ENCODE results near the gene PPM1H.

DNA sequence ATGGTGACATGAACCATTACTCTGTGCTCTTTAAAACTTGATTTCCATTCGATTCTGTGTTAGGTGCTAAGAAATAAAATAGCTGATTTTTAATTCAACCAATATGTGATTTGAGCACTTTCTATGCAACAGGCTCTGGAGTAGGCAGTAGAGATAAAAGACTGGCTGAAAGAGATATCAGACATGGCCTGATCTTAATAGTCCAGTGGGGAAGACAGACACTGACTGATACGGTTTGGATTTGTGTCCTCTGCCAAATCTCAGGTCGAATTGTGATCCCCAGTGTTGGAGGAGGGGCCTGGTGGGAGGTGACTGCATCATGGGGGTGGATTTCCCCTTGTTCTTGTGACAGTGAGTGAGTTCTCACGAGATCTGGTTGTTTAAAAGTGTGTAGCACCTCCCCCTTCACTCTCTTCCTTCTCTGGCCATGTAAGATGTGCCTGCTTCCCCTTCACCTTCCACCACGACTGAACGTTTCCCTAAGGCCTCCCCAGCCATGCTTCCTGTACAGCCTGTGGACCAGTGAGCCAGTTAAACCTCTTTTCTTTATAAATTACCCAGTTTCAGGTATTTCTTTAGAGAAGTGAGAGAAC is 128.6 kb downstream of the PPM1H start:
- TF ChIP-seq, protein P1, sequence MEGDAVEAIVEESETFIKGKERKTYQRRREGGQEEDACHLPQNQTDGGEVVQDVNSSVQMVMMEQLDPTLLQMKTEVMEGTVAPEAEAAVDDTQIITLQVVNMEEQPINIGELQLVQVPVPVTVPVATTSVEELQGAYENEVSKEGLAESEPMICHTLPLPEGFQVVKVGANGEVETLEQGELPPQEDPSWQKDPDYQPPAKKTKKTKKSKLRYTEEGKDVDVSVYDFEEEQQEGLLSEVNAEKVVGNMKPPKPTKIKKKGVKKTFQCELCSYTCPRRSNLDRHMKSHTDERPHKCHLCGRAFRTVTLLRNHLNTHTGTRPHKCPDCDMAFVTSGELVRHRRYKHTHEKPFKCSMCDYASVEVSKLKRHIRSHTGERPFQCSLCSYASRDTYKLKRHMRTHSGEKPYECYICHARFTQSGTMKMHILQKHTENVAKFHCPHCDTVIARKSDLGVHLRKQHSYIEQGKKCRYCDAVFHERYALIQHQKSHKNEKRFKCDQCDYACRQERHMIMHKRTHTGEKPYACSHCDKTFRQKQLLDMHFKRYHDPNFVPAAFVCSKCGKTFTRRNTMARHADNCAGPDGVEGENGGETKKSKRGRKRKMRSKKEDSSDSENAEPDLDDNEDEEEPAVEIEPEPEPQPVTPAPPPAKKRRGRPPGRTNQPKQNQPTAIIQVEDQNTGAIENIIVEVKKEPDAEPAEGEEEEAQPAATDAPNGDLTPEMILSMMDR (IDR thresholded peaks at IDR 0.05) = no peak
- TF ChIP-seq EP300 (IDR thresholded peaks at IDR 0.05) (no peak), POLR2A (IDR thresholded peaks at IDR 0.05) (no peak)

Measured in sigmoid colon (tissue), 4 donors.